Measurements from ENCODE around the gene PLIN4. TPM values are rescaled to one million over a fixed set of nuclear protein-coding genes. Genes with fewer than 3 reads are reported as not detected.

PLIN4 gene
- total RNA-seq, 2 donors from 2014 or later: 3.4 to 7.1 TPM

- H3K4me1 ChIP-seq (ENCODE audit: control insufficient read depth in 1 of 2, low read depth in 2 of 2): no peaks in the 10 kb centered on the region
- no peak overlapping the region for H3K27ac ChIP-seq
- no peaks in the 10 kb centered on the region for H3K27me3 ChIP-seq (replicated peaks; ENCODE audit: insufficient read depth)
- ATAC-seq (ENCODE audit: insufficient number of reproducible peaks, low FRiP score, low read depth): no peak
- H3K36me3 ChIP-seq: peaks cover 18% of the 10 kb centered on the region
- H3K9me3 ChIP-seq: no peaks in the 10 kb centered on the region
- H3K4me3 ChIP-seq: no peak overlapping the region
- no peak for DNase-seq (ENCODE audit: low spot score)
- no peak for TF ChIP-seq CTCF (IDR thresholded peaks at IDR 0.05)
These were observed 15.0 kb downstream of the PLIN4 start for GRCh38 chr19:4503132-4503824.

GRCh38 chr19:4502282-4503131 lies 15.8 kb downstream of the PLIN4 start:
- DNase-seq (ENCODE audit: low spot score): no peak
- TF ChIP-seq CTCF (IDR thresholded peaks at IDR 0.05): no peak
- Histone ChIP-seq H3K4me1 (ENCODE audit: control insufficient read depth in 1 of 2, low read depth in 2 of 2) (no peaks in the 10 kb centered on the region), H3K36me3 (peaks cover 23% of the 10 kb centered on the region), H3K27me3 (replicated peaks; ENCODE audit: insufficient read depth) (no peaks in the 10 kb centered on the region), H3K27ac (no peak overlapping the region), H3K9me3 (no peaks in the 10 kb centered on the region), H3K4me3 (no peak overlapping the region)
- ATAC-seq (ENCODE audit: insufficient number of reproducible peaks, low FRiP score, low read depth): no peak

GRCh38 chr19:4501691-4502090 lies 16.6 kb downstream of the PLIN4 start:
- H3K4me1 ChIP-seq (ENCODE audit: control insufficient read depth in 1 of 2, low read depth in 2 of 2): no peaks in the 10 kb centered on the region
- no peaks in the 10 kb centered on the region for H3K27me3 ChIP-seq (replicated peaks; ENCODE audit: insufficient read depth)
- no peaks in the 10 kb centered on the region for H3K9me3 ChIP-seq
- H3K36me3 ChIP-seq: peaks cover 23% of the 10 kb centered on the region
- no peak overlapping the region for H3K27ac ChIP-seq
- DNase-seq (ENCODE audit: low spot score) (no peak), ATAC-seq (ENCODE audit: insufficient number of reproducible peaks, low FRiP score, low read depth) (no peak)
- H3K4me3 ChIP-seq: no peak overlapping the region
- TF ChIP-seq CTCF (IDR thresholded peaks at IDR 0.05): no peak

- no peak for TF ChIP-seq CTCF (IDR thresholded peaks at IDR 0.05)
- no peak overlapping the region for H3K4me3 ChIP-seq
- H3K9me3 ChIP-seq: no peaks in the 10 kb centered on the region
- ATAC-seq (ENCODE audit: insufficient number of reproducible peaks, low FRiP score, low read depth) (no peak), DNase-seq (ENCODE audit: low spot score) (no peak)
- no peaks in the 10 kb centered on the region for H3K4me1 ChIP-seq (ENCODE audit: control insufficient read depth in 1 of 2, low read depth in 2 of 2)
- peaks cover 23% of the 10 kb centered on the region for H3K36me3 ChIP-seq
- no peaks in the 10 kb centered on the region for H3K27me3 ChIP-seq (replicated peaks; ENCODE audit: insufficient read depth)
- no peak overlapping the region for H3K27ac ChIP-seq
These were observed 17.3 kb downstream of the PLIN4 start for GRCh38 chr19:4500841-4501591.

- peaks cover 23% of the 10 kb centered on the region for H3K36me3 ChIP-seq
- H3K27ac ChIP-seq: no peak overlapping the region
- no peaks in the 10 kb centered on the region for H3K4me1 ChIP-seq (ENCODE audit: control insufficient read depth in 1 of 2, low read depth in 2 of 2)
- H3K9me3 ChIP-seq: no peaks in the 10 kb centered on the region
- no peak overlapping the region for H3K4me3 ChIP-seq
- no peaks in the 10 kb centered on the region for H3K27me3 ChIP-seq (replicated peaks; ENCODE audit: insufficient read depth)
- TF ChIP-seq CTCF (IDR thresholded peaks at IDR 0.05): no peak
- ATAC-seq (ENCODE audit: insufficient number of reproducible peaks, low FRiP score, low read depth) (no peak), DNase-seq (ENCODE audit: low spot score) (no peak)
These were observed 18.4 kb downstream of the PLIN4 start for GRCh38 chr19:4499855-4500254.

Data from thoracic aorta (tissue), 2 donors.